CD1c-positive myeloid dendritic cell (primary cell): ENCODE results near the gene IL32.
"Not testable (repeated sequence)": the region's sequence is repeated elsewhere in the genome, so short reads cannot be mapped to it uniquely, and the experiment has no call there.

ENCODE experiments used
- DNase-seq: peaks from one replicate; pipeline ENCODE4 v3.0.0-alpha.2; 2016; ENCODE audit errors: extremely low spot score

The IL32 gene

DNA sequence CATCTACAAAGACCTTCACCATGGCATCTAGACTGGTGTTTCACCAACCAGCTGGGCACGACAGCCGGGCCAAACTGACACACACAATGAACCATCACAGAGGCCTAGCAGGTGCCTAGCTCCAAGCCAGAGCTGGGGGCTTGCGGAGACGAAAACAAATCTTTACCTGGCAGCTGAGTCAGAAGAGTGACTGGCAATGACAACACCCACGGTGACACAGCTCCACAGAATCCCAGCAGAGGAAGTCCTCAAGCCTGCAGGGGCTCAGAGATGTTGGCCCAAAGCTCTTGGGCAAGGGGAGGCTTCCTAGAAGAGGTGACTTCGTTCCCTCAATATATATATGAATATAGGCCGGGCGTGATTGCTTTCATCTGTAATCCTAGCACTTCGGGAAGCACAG lies 13.9 kb upstream of the IL32 start:
- peak; percentile 49 for DNase-seq

DNA sequence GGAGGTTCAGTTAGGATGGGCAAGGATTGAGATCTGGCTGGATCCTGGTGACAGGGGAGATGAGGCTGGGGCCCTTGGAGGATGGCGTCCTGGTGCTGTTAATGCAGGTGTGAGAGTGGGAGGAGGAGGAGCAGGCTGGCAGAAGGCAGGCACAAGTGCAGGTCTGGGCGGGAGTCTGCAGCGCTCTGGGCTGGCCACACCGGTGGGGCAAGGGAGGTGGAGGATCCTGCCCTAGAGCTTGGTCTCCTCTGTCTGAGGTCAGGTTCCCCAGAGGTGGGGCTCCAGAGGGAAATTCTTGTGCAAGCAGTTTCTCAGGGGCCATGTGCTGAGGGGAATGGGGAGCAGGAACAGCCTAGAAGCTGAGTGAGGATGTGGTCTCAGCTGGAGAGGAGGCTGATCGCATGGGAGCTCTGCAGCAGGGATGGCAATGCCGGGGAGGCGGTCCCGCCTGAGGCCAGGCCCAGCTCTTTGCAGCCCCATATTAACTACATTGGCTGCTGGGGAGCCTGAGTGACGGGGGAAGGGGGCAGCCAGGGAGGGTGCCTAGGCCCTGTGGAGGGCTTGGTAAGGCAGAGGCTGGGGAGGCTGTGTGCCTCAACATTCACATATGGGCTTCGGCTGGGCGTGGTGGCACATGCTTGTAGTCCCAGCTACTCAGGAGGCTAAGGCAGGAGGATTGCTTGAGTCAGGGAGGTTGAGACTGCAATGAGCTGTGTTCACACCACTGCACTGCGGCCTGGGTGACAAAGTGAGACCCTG lies 12.7 kb upstream of the IL32 start:
- DNase-seq, result not testable (repeated sequence)

DNA sequence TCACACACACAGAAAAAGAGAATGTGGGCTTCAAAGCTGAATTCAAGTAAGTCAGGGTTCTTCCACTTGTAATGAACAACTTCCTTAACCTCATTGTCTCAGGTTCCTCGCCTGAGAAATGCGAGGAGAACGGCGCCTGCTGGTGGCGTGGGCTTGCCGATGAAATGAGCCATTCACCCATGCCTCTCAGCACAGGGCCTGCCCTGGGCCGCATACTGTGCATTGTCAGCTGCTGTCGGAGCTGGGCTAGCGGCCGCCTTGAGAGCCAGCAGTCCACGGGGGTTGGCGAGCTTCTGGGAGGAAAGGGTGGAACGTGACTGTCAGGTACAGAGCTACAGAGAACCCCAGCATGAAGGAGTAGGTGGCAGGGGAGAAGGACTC lies 12.1 kb upstream of the IL32 start:
- not testable (repeated sequence) for DNase-seq

DNA sequence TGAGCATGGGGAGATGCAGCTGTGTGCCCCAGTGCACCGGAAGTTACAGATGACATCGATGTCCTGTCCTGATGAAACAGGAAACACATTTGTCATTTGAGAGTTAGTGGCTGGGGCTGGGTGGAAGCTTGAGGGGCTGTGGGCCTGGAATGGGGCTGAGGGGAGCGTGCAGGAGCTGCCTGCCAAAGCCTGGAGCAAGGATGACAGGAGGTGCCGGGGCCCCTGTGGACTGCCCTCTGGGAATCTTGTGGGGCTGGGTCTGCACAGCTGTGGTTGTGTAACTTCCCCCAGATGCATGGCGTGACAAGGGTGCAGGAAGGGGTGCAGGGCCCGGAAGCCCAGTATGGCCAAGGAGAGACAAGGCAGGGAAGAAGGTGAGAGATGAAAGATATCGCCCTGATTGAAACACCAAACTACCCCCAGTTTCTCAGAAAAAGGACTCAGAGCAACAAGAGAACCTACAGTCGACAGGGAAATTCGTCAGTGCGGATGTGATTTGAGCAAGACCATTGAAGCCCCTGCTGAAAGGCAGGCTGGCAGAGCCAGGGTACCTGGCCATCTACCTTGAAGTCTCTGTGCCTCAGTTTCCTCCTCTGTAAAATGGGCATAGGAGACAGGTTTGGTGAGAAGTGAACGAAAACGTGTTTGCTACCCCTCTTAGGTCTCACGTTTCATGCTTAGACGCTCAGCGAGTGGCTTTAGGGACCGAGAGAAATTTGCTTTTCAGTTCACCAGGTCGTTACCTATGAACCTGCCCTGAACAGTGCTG lies 10.3 kb upstream of the IL32 start:
- no peak for DNase-seq

DNA sequence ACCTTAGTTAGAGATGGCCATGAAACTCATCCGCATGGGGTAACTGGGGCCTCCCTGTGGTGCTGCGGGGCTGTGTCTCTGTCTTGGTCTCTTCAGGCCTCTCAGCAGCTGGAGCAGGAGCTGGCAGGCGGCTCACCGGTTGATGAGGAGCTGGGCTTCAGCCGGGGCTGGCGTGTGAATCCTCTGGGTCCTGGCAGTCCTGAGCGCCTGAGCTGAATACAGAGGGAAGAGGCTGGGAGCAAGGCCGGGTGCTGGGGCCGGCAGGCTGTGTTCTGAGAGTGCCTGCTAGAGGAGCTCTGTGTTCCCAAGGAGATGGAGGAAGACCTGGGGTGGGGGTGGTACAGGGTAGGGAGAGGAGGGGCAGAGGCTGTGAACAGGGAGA lies 9.7 kb upstream of the IL32 start:
- not testable (repeated sequence) for DNase-seq

- no peak for DNase-seq
Measured at GRCh38 chr16:3056336-3057180, 8.9 kb upstream of the IL32 start.

- no peak for DNase-seq
Measured at GRCh38 chr16:3057181-3058138, 8.0 kb upstream of the IL32 start.

- DNase-seq, result peak; percentile 16
Measured at GRCh38 chr16:3058139-3059030, 7.1 kb upstream of the IL32 start.

- peak; percentile 94 for DNase-seq
Measured at GRCh38 chr16:3059041-3059722, 6.3 kb upstream of the IL32 start.

DNA sequence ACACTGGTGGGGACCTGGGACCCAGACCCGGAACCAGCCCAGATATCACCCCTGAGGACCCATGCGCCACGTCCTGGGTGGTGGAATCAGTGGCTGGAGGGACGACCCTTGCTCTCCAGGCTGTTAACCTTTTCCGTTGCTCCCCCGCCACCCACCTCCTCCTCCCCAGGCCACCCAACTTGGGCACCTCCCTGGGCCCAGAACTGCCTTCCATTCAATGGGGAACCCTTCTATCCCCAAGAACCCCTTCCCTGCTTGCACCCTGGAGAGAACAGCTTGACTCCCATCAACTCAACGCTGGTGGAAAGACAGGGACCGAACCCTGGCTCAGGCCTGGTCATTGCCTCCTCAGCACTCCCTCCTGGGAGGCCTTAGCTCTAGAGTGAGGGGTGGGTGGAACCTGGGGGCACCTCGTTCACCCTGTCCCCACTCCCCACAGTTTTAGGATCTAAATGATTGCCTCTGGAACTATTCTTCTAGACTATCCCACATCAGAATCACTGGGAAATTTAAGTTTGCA lies 5.7 kb upstream of the IL32 start:
- no peak for DNase-seq

GRCh38 chr16:3060339-3061127 lies 4.9 kb upstream of the IL32 start:
- no peak for DNase-seq

DNA sequence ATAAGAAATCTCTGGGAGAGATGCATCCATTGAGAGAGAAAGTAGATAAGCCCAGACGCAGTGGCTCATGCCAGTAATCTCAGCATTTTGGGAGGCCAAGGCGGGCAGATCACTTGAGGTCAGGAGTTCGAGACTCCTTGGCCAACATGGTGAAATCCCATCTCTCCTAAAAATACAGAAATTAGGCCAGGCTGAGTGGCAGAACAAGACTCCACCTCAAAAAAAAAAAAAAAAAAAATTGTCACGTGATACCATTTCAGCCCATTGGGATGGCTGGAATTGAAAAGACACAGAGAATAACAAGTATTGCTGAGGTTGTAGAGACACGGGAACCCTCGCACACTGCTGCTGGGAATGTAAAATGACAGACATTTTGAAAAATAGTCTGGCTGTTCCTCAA lies 2.9 kb upstream of the IL32 start:
- DNase-seq, result no peak

DNA sequence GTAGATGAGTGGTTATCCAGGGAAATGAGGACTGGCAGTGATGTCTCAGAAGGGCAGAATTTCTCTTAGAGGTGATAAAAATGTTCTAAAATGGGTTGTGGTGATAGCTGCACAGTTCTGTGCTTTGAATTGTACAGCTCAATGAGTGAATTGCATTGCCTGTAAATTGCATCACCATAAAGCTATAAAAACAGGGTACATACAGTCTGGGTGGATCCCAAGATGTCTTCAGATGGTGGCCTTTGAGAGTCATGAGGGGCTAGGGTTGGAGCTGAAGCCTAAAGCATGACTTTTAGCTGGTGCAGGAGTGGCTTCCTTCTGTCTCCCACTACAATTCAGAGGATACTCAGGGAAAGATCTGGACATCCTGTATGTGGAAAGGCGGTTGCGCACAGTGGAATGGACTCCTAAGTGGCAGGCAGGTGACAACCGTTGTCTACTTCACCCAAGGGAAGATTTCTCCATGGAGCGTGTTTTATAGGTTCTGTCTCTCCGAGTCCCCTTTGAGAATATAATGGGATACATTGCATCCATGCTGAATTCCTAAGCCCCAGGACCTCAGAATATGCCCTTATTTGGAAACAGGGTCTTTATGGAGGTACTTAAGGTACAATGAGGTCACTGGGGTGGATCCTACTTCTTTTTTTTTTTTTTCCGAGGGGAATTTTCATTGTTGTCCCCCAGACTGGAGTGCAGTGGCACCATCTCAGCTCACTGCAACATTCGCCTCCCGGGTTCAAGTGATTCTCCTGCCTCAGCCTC lies 1.6 kb upstream of the IL32 start:
- no peak for DNase-seq

- no peak for DNase-seq
Measured at GRCh38 chr16:3065742-3066439, 451 bp downstream of the IL32 start.

DNA sequence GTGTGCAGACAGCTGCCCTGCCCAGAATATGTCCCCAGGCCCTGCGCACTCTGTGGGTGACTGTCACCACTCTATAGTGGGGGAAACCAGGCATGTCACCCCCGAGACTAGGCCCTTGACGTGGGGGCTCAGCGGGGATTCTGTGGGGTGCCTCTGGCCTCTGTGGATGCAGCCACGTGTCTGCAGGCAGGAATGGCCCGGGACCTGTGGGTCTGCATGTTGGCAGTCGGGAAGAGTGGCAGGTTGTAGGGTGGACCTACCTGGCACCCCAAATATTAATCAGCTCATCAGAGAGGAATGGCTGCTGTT lies 954 bp downstream of the IL32 start:
- DNase-seq, result no peak

DNA sequence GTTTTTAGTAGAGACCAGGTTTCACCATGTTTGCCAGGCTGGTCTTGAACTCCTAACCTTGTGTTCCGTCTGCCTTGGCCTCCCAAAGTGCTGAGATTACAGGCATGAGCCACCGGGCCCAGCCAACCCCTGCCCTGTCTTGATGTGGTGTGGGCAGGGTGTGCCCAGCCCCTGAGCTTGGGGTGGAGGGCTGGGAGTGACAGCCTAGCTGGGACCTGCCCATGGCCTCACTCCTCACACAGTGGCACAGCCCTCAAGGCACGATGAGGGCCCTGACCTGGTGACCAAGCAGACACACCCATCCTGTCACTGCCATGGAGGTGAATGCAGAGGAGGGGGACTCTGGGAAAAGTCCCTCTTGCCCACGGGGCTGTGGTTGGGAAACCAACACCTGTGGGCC lies 3.0 kb downstream of the IL32 start:
- DNase-seq, result no peak

- not testable (repeated sequence) for DNase-seq
Measured at GRCh38 chr16:3069146-3069545, 3.7 kb downstream of the IL32 start.
